GM12878 (cell line): Measurements from ENCODE around the gene WDR13. TPM values are rescaled to one million over a fixed set of nuclear protein-coding genes. Genes with fewer than 3 reads are reported as not detected.
A peak's percentile ranks its signal among the peaks of the same experiment; 100 is the strongest.

Source experiments
- ATAC-seq: fragments of 200-7000 bp; cut with Tn5 transposase; 3 replicates; pipeline ENCODE4 v1.9.1; 2020; ENCODE audit warnings: mild to moderate bottlenecking, moderate library complexity
- BruUV-seq: library from RNA; stranded (reverse); fragments of 400-500 nt; replicated peaks from 2 replicates; lab custom pipeline; 2021; lab: Mats Ljungman, UMichigan
- CTCF ChIA-PET: fragments of 300-600 bp; sonication (Branson Sonifier 250); formaldehyde crosslinking; extraction: SDS; loops from one replicate; lab custom pipeline; 2021; ENCODE audit warnings: inconsistent platforms; lab: Yijun Ruan, JAX
- POLR2A ChIA-PET: fragments of 350-600 bp; formaldehyde crosslinking; extraction: SDS; loops from one replicate; lab custom pipeline; 2021; ENCODE audit warnings: inconsistent platforms; lab: Charles Lee
- RAD21 ChIA-PET: fragments of 300-600 bp; sonication (Branson Sonifier 250); formaldehyde crosslinking; loops from one replicate; lab custom pipeline; 2023; ENCODE audit warnings: antibody characterized with exemption; ENCODE audit not compliant: unreplicated experiment; lab: Charles Lee
- SMC1A ChIA-PET: fragments of 300-600 bp; sonication (Branson Sonifier 250); formaldehyde crosslinking; loops from one replicate; lab custom pipeline; 2023; ENCODE audit not compliant: unreplicated experiment, uncharacterized antibody; lab: Charles Lee
- DNase-seq: peaks from one replicate; pipeline ENCODE4 v3.0.0-alpha.2; 2011; ENCODE audit warnings: low read depth, low spot score
- FAIRE-seq: peaks from 3 replicates; lab custom pipeline; 2011; peaks lifted over from hg19 to GRCh38; lab: Jason Lieb, UNC
- H2AFZ ChIP-seq: 2 replicates; pipeline ENCODE4 v1.6.0; 2011; ENCODE audit warnings: low read depth, low read length, control low read depth; ENCODE audit not compliant: control insufficient read depth
- H3K27ac ChIP-seq: 2 replicates; pipeline ENCODE4 v1.5.1; 2011; ENCODE audit warnings: control low read depth; ENCODE audit not compliant: control insufficient read depth, insufficient read depth
- H3K27me3 ChIP-seq, 2 experiments: replicated peaks in 1 of 2; 2 replicates each; pipeline versions ENCODE4 v1.6.0 to v1.6.1; 2011; ENCODE audit warnings: low read length in 1 of 2; ENCODE audit not compliant: control insufficient read depth in 2 of 2, insufficient read depth in 2 of 2
- H3K36me3 ChIP-seq, 2 experiments: 2 replicates each; pipeline ENCODE4 v1.5.1; 2011; ENCODE audit warnings: low read length in 1 of 2; ENCODE audit not compliant: control insufficient read depth in 2 of 2, insufficient read depth in 2 of 2
- H3K4me1 ChIP-seq: 2 replicates; pipeline ENCODE4 v1.6.1; 2011; ENCODE audit warnings: mild to moderate bottlenecking, low read length, moderate library complexity, mixed read lengths; ENCODE audit not compliant: control insufficient read depth, insufficient read depth
- H3K4me2 ChIP-seq: 2 replicates; pipeline ENCODE4 v1.6.0; 2011; ENCODE audit warnings: control low read depth; ENCODE audit not compliant: control insufficient read depth, insufficient read depth
- H3K4me3 ChIP-seq: fragments of 200-600 bp; sonication (generic); 2 replicates; pipeline ENCODE4 v1.5.1; 2016
- H3K79me2 ChIP-seq: 2 replicates; pipeline ENCODE4 v1.6.0; 2011; ENCODE audit warnings: low read length; ENCODE audit not compliant: control insufficient read depth, insufficient read depth
- H3K9ac ChIP-seq: 2 replicates; pipeline ENCODE4 v1.8.0; 2011; ENCODE audit warnings: low read length, control low read depth, mixed read lengths; ENCODE audit not compliant: control insufficient read depth, insufficient read depth
- H3K9me3 ChIP-seq: replicated peaks from 3 replicates; pipeline ENCODE4 v1.5.1; 2011; ENCODE audit warnings: mild to moderate bottlenecking, low read length; ENCODE audit not compliant: control insufficient read depth, insufficient read depth
- H4K20me1 ChIP-seq: 2 replicates; pipeline ENCODE4 v1.6.0; 2011; ENCODE audit not compliant: control insufficient read depth, insufficient read depth
- ATF3 ChIP-seq: IDR thresholded peaks from 2 replicates; pipeline ENCODE4 v1.6.1; 2011; ENCODE audit warnings: low read depth, mild to moderate bottlenecking, low read length, moderate library complexity, borderline replicate concordance; ENCODE audit errors: extremely low read depth
- CEBPB ChIP-seq, 2 experiments: fragments of 150-350 bp in 1 of 2; IDR thresholded peaks; 2 replicates each; pipeline ENCODE4 v1.6.1; 2012 to 2014; ENCODE audit warnings: low read depth in 2 of 2, low read length in 2 of 2, borderline replicate concordance in 1 of 2, inconsistent platforms in 1 of 2
- CHD1 ChIP-seq: IDR thresholded peaks from 2 replicates; pipeline ENCODE4 v1.6.1; 2012; ENCODE audit warnings: low read depth, low read length, improper control_type of control experiment
- E2F4 ChIP-seq: IDR thresholded peaks from 2 replicates; pipeline ENCODE4 v1.6.1; 2012; ENCODE audit warnings: low read depth, low read length, improper control_type of control experiment
- E4F1 ChIP-seq: fragments of 450-650 bp; IDR thresholded peaks from 2 replicates; pipeline ENCODE4 v1.6.1; 2018; ENCODE audit warnings: borderline replicate concordance, mild to moderate bottlenecking; ENCODE audit not compliant: partially characterized antibody
- FOXK2 ChIP-seq: fragments of 450-650 bp; IDR thresholded peaks from 2 replicates; pipeline ENCODE4 v1.6.1; 2017; ENCODE audit warnings: mild to moderate bottlenecking, moderate library complexity
- GATAD2B ChIP-seq: fragments of 450-650 bp; conservative IDR thresholded peaks from 2 replicates; pipeline ENCODE4 v1.6.1; 2017; ENCODE audit warnings: low read depth, mild to moderate bottlenecking, moderate library complexity
- IRF3 ChIP-seq: fragments of 450-650 bp; IDR thresholded peaks from 2 replicates; pipeline ENCODE4 v1.6.1; 2014; ENCODE audit warnings: mild to moderate bottlenecking
- MEF2B ChIP-seq: fragments of 450-650 bp; IDR thresholded peaks from 2 replicates; pipeline ENCODE4 v1.6.1; 2018; ENCODE audit warnings: mild to moderate bottlenecking, moderate library complexity; ENCODE audit not compliant: partially characterized antibody, poor library complexity, severe bottlenecking
- POLR2A ChIP-seq: IDR thresholded peaks from 2 replicates; pipeline ENCODE4 v1.6.1; 2011; ENCODE audit warnings: low read depth, mild to moderate bottlenecking, low read length
- SIX5 ChIP-seq: IDR thresholded peaks from 2 replicates; pipeline ENCODE4 v1.6.1; 2011; ENCODE audit warnings: mild to moderate bottlenecking, low read depth, low read length, moderate library complexity; ENCODE audit not compliant: severe bottlenecking
- SMAD5 ChIP-seq: IDR thresholded peaks from 2 replicates; pipeline ENCODE4 v1.6.1; 2016; ENCODE audit warnings: antibody characterized with exemption, low read depth
- SP1 ChIP-seq: IDR thresholded peaks from one replicate; pipeline ENCODE4 v1.6.1; 2011; ENCODE audit warnings: low read depth, low read length
- USF2 ChIP-seq: IDR thresholded peaks from 2 replicates; pipeline ENCODE4 v1.6.1; 2011; ENCODE audit warnings: low read depth, low read length, improper control_type of control experiment, borderline replicate concordance
- ZBTB33 ChIP-seq: fragments of 450-650 bp; IDR thresholded peaks from 2 replicates; pipeline ENCODE4 v1.6.1; 2017; ENCODE audit warnings: mild to moderate bottlenecking
- ZNF274 ChIP-seq: IDR thresholded peaks from one replicate; pipeline ENCODE4 v1.8.0; 2011; ENCODE audit not compliant: insufficient read length, insufficient read depth
- WGBS: methylation state at CpG from one replicate; pipeline ENCODE4 v1.1.6; 2016; ENCODE audit warnings: low lambda C conversion rate; ENCODE audit not compliant: insufficient replicate concordance, insufficient coverage; ENCODE audit errors: missing lambda C conversion rate; 5-methylcytosine and 5-hydroxymethylcytosine counted together
- in situ Hi-C: fragments of 300-500 bp; cut with MboI; formaldehyde crosslinking; loops from 9 replicates; pipeline ENCODE4 v1.14.3; 2018; ENCODE audit warnings: mixed read lengths
- intact Hi-C: fragments of 100-400 bp; cut with micrococcal nuclease; formaldehyde crosslinking; loops from one replicate; pipeline ENCODE4 v1.14.2; 2022; ENCODE audit not compliant: unreplicated experiment
- polyA plus RNA-seq, 11 experiments: library from polyadenylated mRNA; depleted of rRNA in 4 of 11; unstranded in 6 of 11; stranded (reverse) in 5 of 11; fragments of >200 nt; fragmentation: Nextera tagmentation in 4 of 11; fragmentation: Illumina TruSeq in 1 of 11; extraction: Ambion mirVana in 4 of 11; extraction: Trizol in 1 of 11; gene quantifications; 1 replicate in 1 of 11; 2 replicates in 10 of 11; pipeline versions ENCODE4 v1.2.1 to v1.2.3, GENCODE V29; 2011 to 2016; ENCODE audit warnings: inconsistent platforms in 2 of 11, missing spikeins in 2 of 11, low read depth in 1 of 11
- total RNA-seq, 4 experiments: library from RNA; depleted of rRNA in 3 of 4; stranded (reverse); fragments of >200 nt in 3 of 4; fragmentation: Illumina TruSeq in 1 of 4; extraction: Trizol in 1 of 4; gene quantifications; 2 replicates each; pipeline versions ENCODE4 v1.2.1 to v1.2.3, GENCODE V29; 2013 to 2021

WDR13 gene
- total and polyA plus RNA-seq, 10 of the 15 experiments (the other 5 are each of a cell fraction or from before 2014, with no cell fraction given) = 6.9 to 62.7 (median 28.9) TPM

- Histone ChIP-seq H3K4me3 (no peak overlapping the region), H3K27ac (no peak overlapping the region), H2AFZ (no peak overlapping the region), H4K20me1 (no peaks in the 10 kb centered on the region), H3K9me3 (no peaks in the 10 kb centered on the region; the same call in 2 of the 3 replicates), H3K27me3 (no peaks in the 10 kb centered on the region), H3K9ac (no peak overlapping the region), H3K36me3 (peaks cover 1 to 15% of the 10 kb centered on the region in 2 experiments), H3K4me2 (no peak overlapping the region), H3K4me1 (peaks cover 7% of the 10 kb centered on the region; the same call in 1 of the 2 replicates), H3K79me2 (peaks cover 24% of the 10 kb centered on the region)
- no TSS peak for BruUV-seq
- FAIRE-seq (no peak), ATAC-seq (peak; percentile 4; the same call in 1 of the 3 replicates), DNase-seq (no peak)
- SMC1A ChIA-PET = no interaction called here
- CTCF ChIA-PET = interaction anchor here (1.0 kb wide), 1 partner anchor 111 kb away, joined by 3 read pairs; no protein-coding TSS in a partner anchor
- WGBS = 53% methylated on average over 3 of the region's 3 CpGs
- RAD21 ChIA-PET = no interaction called here
- in situ Hi-C loops = no loop called here
- intact Hi-C loops = no loop called here
- POLR2A ChIA-PET = no interaction called here
- no peak for TF ChIP-seq CEBPB (IDR thresholded peaks at IDR 0.05; ENCODE audit: borderline replicate concordance in 1 of 2, low read depth in 2 of 2, low read length in 2 of 2)
- no peak for TF ChIP-seq SP1
- no peak for TF ChIP-seq GATAD2B
- no peak for TF ChIP-seq ZBTB33
- peak; percentile 67 for TF ChIP-seq POLR2A
- TF ChIP-seq SMAD5 = peak; percentile 50; the same call in 1 of the 2 replicates
- TF ChIP-seq MEF2B = no peak
- no peak for TF ChIP-seq ZNF274
- TF ChIP-seq SIX5 = no peak
- TF ChIP-seq E2F4 = no peak
- no peak for TF ChIP-seq USF2
- no peak for TF ChIP-seq CHD1
- TF ChIP-seq ATF3 = no peak
- no peak for TF ChIP-seq FOXK2
- TF ChIP-seq IRF3 = no peak
- no peak for TF ChIP-seq E4F1
Observed at GRCh38 chrX:48579259-48579658, 18.0 kb upstream of the WDR13 start.
